MM.1S (cell line): ENCODE results near the gene SLC35F3.

Experiments used
- CTCF ChIP-seq: fragments of 300-600 bp; sonication (generic); IDR thresholded peaks from 2 replicates; pipeline ENCODE4 v1.5.1; 2016; ENCODE audit warnings: antibody characterized with exemption, low read length, mixed read lengths
- EZH2 ChIP-seq: fragments of 300-600 bp; sonication (generic); optimal IDR thresholded peaks from 2 replicates; pipeline ENCODE3; 2017; ENCODE audit warnings: low read depth, mild to moderate bottlenecking, antibody characterized with exemption, low read length, mixed read lengths

GRCh38 chr1:234231893-234232276 is 327.4 kb downstream of the SLC35F3 start:
- TF ChIP-seq EZH2 (no peak), CTCF (no peak)
